ENCODE results near the gene SLC1A4. TPM values are rescaled to one million over a fixed set of nuclear protein-coding genes. Genes with fewer than 3 reads are reported as not detected.

The SLC1A4 gene
- total and polyA plus RNA-seq, 2 of the 4 experiments (the other 2 are of a cell fraction), result 6.8 to 8.1 TPM

GRCh38 chr2:65055422-65056214 is 66.4 kb downstream of the SLC1A4 start:
- in situ Hi-C loops (cut with MboI; ENCODE audit: low sequenced_read_pairs) (loop anchor here (25.0 kb wide), 1 partner anchor 507 kb away; no protein-coding TSS in a partner anchor), intact Hi-C loops (cut with micrococcal nuclease) (no loop called here), dilution Hi-C loops (cut with HindIII; ENCODE audit: low sequenced_read_pairs, unreplicated experiment) (no loop called here)
- Histone ChIP-seq H3K27ac (ENCODE audit: insufficient read depth, low read length) (no peak overlapping the region), H2AFZ (replicated peaks; ENCODE audit: low read length, poor library complexity) (peak overlapping the region; percentile 98), H3K36me3 (ENCODE audit: control insufficient read depth, insufficient read depth, low read length) (no peaks in the 10 kb centered on the region), H3K4me2 (ENCODE audit: low read depth, low read length) (peak overlapping the region; percentile 76), H3K56ac (ENCODE audit: extremely low read depth, insufficient read depth, low read length) (no peak overlapping the region), H3K23ac (ENCODE audit: low read depth, low read length) (no peak overlapping the region), H4K8ac (ENCODE audit: low read depth in 2 of 2, low read length in 2 of 2) (no peak overlapping the region), H2BK120ac (ENCODE audit: low read depth, low read length) (no peak overlapping the region), H2BK15ac (ENCODE audit: low read depth, low read length) (no peak overlapping the region), H2AK9ac (replicated peaks; ENCODE audit: low read depth, low read length, poor library complexity) (peak overlapping the region; percentile 94), H3K4ac (ENCODE audit: low read depth, low read length) (no peak overlapping the region), H2AK5ac (ENCODE audit: low read depth, low read length) (no peak overlapping the region), H4K20me1 (ENCODE audit: insufficient read depth, low read length) (peaks cover 3% of the 10 kb centered on the region), H3K14ac (replicated peaks; ENCODE audit: low read depth, low read length) (no peak overlapping the region), H3K4me1 (ENCODE audit: control insufficient read depth, insufficient read depth, low read length) (peaks cover 2% of the 10 kb centered on the region; the same call in 1 of the 2 replicates), H3K9ac (ENCODE audit: low read depth, low read length) (0 out of 2 replicates have a peak overlapping the region, but pooled peaks have one; percentile 19), H4K91ac (ENCODE audit: insufficient read depth, low read depth, low read length) (no peak overlapping the region), H2BK5ac (ENCODE audit: low read depth, low read length, poor library complexity, severe bottlenecking) (no peak overlapping the region), H3K18ac (ENCODE audit: low read depth, low read length) (no peak overlapping the region), H3K9me3 (ENCODE audit: control insufficient read depth, insufficient read depth, low read length) (no peaks in the 10 kb centered on the region), H4K5ac (ENCODE audit: low read depth, low read length) (no peak overlapping the region), H2BK20ac (ENCODE audit: low read depth, low read length) (no peak overlapping the region), H3K9me1 (ENCODE audit: insufficient read depth, low read length) (no peaks in the 10 kb centered on the region), H3K4me3 (ENCODE audit: insufficient read depth, low read depth, low read length) (peak overlapping the region; percentile 63), H3K27me3 (ENCODE audit: control insufficient read depth, insufficient read depth, low read length) (no peaks in the 10 kb centered on the region), H3K79me1 (ENCODE audit: low read depth in 1 of 2, low read length in 2 of 2) (peaks cover 13 to 31% of the 10 kb centered on the region in 2 experiments)
- 9% methylated on average over 18 of the region's 42 CpGs; no CpG with 5 or more reads in 1 of the 2 experiments for WGBS, 2 experiments (ENCODE audit: extremely low coverage in 2 of 2, insufficient read length in 1 of 2)
- DNase-seq, result no peak
- no peak for TF ChIP-seq RFX5 (IDR thresholded peaks at IDR 0.05; ENCODE audit: low read depth, low read length)
- no peak; the same call in 1 of the 2 replicates for TF ChIP-seq MXI1 (IDR thresholded peaks at IDR 0.05; ENCODE audit: borderline replicate concordance, low read depth, low read length)
- 0 out of 2 replicates have a peak, but pooled peaks have one; percentile 31 for TF ChIP-seq BHLHE40 (IDR thresholded peaks at IDR 0.05; ENCODE audit: low read depth, low read length)
- POLR2A ChIA-PET (ENCODE audit: unreplicated experiment), result interaction anchor here (0.6 kb wide), 2 partner anchors 39 to 312 kb away, joined by 4 to 10 read pairs; no protein-coding TSS in a partner anchor
- CTCF ChIA-PET, result interaction anchor here (0.8 to 2.3 kb wide), 6 partner anchors 9 to 166 kb away, joined by 3 to 7 read pairs (median 3); no protein-coding TSS in a partner anchor
- ATAC-seq (ENCODE audit: low read depth), result peak; percentile 18
- no TSS peak for BruUV-seq (replicated peaks)

Data from IMR-90 (cell line).